Spleen (tissue), 11 donors: Measurements from ENCODE around the gene RPS3A. TPM values are rescaled to one million over a fixed set of nuclear protein-coding genes. Genes with fewer than 3 reads are reported as not detected.

Source experiments
- DNase-seq: peaks from one replicate; pipeline ENCODE4 v3.0.0-alpha.2; 2020
- H3K27ac ChIP-seq, 8 donors: fragments of 200-600 bp; sonication (generic) in 7 of 8; 1 replicate in 4 of 8; 2 replicates in 4 of 8; pipeline versions ENCODE4 v1.5.0 to v1.8.0; 2016 to 2021; ENCODE audit warnings: inconsistent platforms in 4 of 8, mild to moderate bottlenecking in 4 of 8, moderate library complexity in 1 of 8
- H3K27me3 ChIP-seq, 7 donors: fragments of 200-600 bp; sonication (generic) in 6 of 7; replicated peaks in 1 of 7; 1 replicate in 4 of 7; 2 replicates in 3 of 7; pipeline versions ENCODE4 v1.5.0 to v1.8.0; 2016 to 2021; ENCODE audit warnings: inconsistent platforms in 3 of 7, mild to moderate bottlenecking in 1 of 7
- H3K36me3 ChIP-seq, 6 donors: fragments of 200-600 bp; sonication (generic) in 5 of 6; 1 replicate in 4 of 6; 2 replicates in 2 of 6; pipeline versions ENCODE4 v1.5.0 to v1.8.0; 2016 to 2021; ENCODE audit warnings: inconsistent platforms in 2 of 6
- H3K4me1 ChIP-seq, 6 donors: fragments of 200-600 bp; sonication (generic) in 5 of 6; 1 replicate in 3 of 6; 2 replicates in 3 of 6; pipeline versions ENCODE4 v1.5.0 to v1.8.0; 2016 to 2021; ENCODE audit warnings: inconsistent platforms in 3 of 6
- H3K4me3 ChIP-seq, 8 donors: fragments of 200-600 bp; sonication (generic) in 7 of 8; 1 replicate in 4 of 8; 2 replicates in 4 of 8; pipeline versions ENCODE4 v1.5.0 to v1.8.0; 2016 to 2021; ENCODE audit warnings: inconsistent platforms in 4 of 8, mild to moderate bottlenecking in 4 of 8, moderate library complexity in 2 of 8
- H3K9me3 ChIP-seq, 8 donors: fragments of 200-600 bp; sonication (generic) in 7 of 8; 1 replicate in 4 of 8; 2 replicates in 4 of 8; pipeline versions ENCODE4 v1.5.0 to v1.8.0; 2016 to 2021; ENCODE audit warnings: inconsistent platforms in 4 of 8
- POLR2A ChIP-seq, 3 donors: fragments of 450-650 bp; IDR thresholded peaks; one replicate each; pipeline ENCODE4 v1.5.1; 2017; ENCODE audit warnings: antibody characterized with exemption in 3 of 3, mild to moderate bottlenecking in 1 of 3
- POLR2AphosphoS5 ChIP-seq, 3 donors: sonication (generic); formaldehyde crosslinking; IDR thresholded peaks; one replicate each; pipeline ENCODE4 v1.5.1; 2017; ENCODE audit warnings: antibody characterized with exemption in 3 of 3
- WGBS, 5 donors: extraction: QIAGEN DNeasy Blood & Tissue Kit in 3 of 5; methylation state at CpG; one replicate each; pipeline versions ENCODE4 v1.1.5 to v1.1.7; 2013 to 2018; 5-methylcytosine and 5-hydroxymethylcytosine counted together
- intact Hi-C: fragments of 100-400 bp; cut with DNase I; formaldehyde crosslinking; loops from one replicate; pipeline ENCODE4 v1.15.0; 2023; ENCODE audit warnings: low total_unique reads
- polyA plus RNA-seq, 3 donors: library from polyadenylated mRNA; stranded (reverse); fragments of 200-250 nt; gene quantifications; one replicate each; pipeline ENCODE4 v1.2.1, GENCODE V29; 2013
- total RNA-seq, 7 donors: library from RNA; depleted of rRNA in 3 of 7; stranded (reverse); fragments of >200 nt in 3 of 7; fragmentation: NEBNext Ultra II Directional in 4 of 7; extraction: Animal tissue kit (Norgen Biotek cat#: 25700) in 4 of 7; gene quantifications; one replicate each; pipeline versions ENCODE4 v1.1.0 to v1.2.1, GENCODE V29; 2016 to 2021
- TF ChIP-seq, protein P1 (sequence below), 11 experiments: fragments of 200-600 bp in 7 of 11; fragments of 450-650 bp in 4 of 11; sonication (generic) in 4 of 11; IDR thresholded peaks in 8 of 11; conservative IDR thresholded peaks in 3 of 11; 1 replicate in 7 of 11; 2 replicates in 4 of 11; pipeline versions ENCODE4 v1.4.0 to v1.8.0; 2016 to 2021; ENCODE audit warnings: antibody characterized with exemption in 11 of 11, inconsistent platforms in 4 of 11, mild to moderate bottlenecking in 1 of 11
- donor health status: healthy with polysubstance abuse.
- donor health status: DM: no; HTN: no; CAD: no; lungs with moderate emphysema.
- donor health status: DM: no; HTN: no; CAD: no.
- donor health status: Bipolar disorder and iron deficiency.
- donor health status: healthy.
- donor health status: DM: no; HTN: no; CAD: no.
- donor health status: DM: yes; HTN: yes; CAD: no.

Gene RPS3A
- total and polyA plus RNA-seq, 10 donors, result 1,748 to 7,791 (median 3,753) TPM

DNA sequence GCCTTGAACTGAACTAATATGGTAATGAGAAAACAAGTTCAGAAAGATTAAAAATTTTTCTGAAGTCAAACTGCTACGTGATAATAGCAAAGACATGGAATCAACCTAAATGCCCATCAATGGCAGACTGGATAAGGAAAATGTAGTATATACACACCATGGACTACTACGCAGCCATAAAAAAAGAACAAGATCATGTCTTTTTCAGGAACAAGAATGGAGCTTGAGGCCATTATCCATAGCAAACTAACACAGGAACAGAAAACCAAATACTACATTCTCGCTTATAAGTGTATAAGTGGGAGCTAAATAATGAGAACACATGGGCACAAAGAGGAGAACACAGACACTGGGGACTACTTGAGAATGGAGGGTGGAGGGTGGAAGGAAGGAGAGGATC, 4.3 kb upstream of the RPS3A start:
- intact Hi-C loops, result no loop called here
- TF ChIP-seq, protein P1, sequence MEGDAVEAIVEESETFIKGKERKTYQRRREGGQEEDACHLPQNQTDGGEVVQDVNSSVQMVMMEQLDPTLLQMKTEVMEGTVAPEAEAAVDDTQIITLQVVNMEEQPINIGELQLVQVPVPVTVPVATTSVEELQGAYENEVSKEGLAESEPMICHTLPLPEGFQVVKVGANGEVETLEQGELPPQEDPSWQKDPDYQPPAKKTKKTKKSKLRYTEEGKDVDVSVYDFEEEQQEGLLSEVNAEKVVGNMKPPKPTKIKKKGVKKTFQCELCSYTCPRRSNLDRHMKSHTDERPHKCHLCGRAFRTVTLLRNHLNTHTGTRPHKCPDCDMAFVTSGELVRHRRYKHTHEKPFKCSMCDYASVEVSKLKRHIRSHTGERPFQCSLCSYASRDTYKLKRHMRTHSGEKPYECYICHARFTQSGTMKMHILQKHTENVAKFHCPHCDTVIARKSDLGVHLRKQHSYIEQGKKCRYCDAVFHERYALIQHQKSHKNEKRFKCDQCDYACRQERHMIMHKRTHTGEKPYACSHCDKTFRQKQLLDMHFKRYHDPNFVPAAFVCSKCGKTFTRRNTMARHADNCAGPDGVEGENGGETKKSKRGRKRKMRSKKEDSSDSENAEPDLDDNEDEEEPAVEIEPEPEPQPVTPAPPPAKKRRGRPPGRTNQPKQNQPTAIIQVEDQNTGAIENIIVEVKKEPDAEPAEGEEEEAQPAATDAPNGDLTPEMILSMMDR (IDR thresholded peaks at IDR 0.05 in 8 of 11, conservative IDR thresholded peaks at IDR 0.05 in 3 of 11), result no peak
- TF ChIP-seq POLR2AphosphoS5 (IDR thresholded peaks at IDR 0.05) (no peak), POLR2A (IDR thresholded peaks at IDR 0.05) (no peak)
- Histone ChIP-seq H3K27me3 (no peaks in the 10 kb centered on the region), H3K4me1 (peaks cover 0 to 18% (median 10%) of the 10 kb centered on the region in 6 donors), H3K36me3 (no peaks in the 10 kb centered on the region), H3K4me3 (no peak overlapping the region), H3K9me3 (no peaks in the 10 kb centered on the region), H3K27ac (no peak overlapping the region)
- DNase-seq, result no peak
- WGBS, 5 donors, result 90 to 97% (median 92%) methylated on average over 3 of the region's 3 CpGs

DNA sequence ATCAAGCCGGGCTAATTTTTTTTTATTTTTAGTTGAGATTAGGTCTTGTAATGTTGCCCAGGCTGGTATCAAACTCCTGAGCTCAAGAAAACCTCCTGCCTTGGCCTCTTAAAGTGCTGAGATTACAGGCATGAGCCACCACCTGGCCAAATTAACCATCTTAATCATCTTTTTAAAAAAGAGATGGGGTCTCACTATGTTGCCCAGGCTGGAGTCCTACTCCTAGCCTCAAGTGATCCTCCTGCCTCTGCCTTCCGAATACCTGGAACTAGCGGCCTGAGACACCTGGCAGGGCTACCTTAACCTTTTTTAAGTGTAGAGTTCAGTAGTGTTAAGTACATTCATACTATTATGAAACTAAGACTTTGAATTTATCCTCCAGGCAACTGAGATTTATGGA, 1.7 kb upstream of the RPS3A start:
- Histone ChIP-seq H3K9me3 (no peaks in the 10 kb centered on the region), H3K27ac (peak overlapping the region in 4 of 8 donors; percentile 92 to 93 (median 92)), H3K4me1 (peaks cover 15 to 44% (median 35%) of the 10 kb centered on the region in 6 donors), H3K27me3 (no peaks in the 10 kb centered on the region), H3K4me3 (no peak overlapping the region), H3K36me3 (peaks cover 0 to 25% (median 17%) of the 10 kb centered on the region in 6 donors)
- intact Hi-C loops, result no loop called here
- no peak for DNase-seq
- 91 to 95% (median 94%) methylated on average over 3 of the region's 3 CpGs for WGBS, 5 donors
- TF ChIP-seq POLR2AphosphoS5 (IDR thresholded peaks at IDR 0.05) (no peak), POLR2A (IDR thresholded peaks at IDR 0.05) (no peak)
- TF ChIP-seq, protein P1 (IDR thresholded peaks at IDR 0.05 in 8 of 11, conservative IDR thresholded peaks at IDR 0.05 in 3 of 11), result no peak

DNA sequence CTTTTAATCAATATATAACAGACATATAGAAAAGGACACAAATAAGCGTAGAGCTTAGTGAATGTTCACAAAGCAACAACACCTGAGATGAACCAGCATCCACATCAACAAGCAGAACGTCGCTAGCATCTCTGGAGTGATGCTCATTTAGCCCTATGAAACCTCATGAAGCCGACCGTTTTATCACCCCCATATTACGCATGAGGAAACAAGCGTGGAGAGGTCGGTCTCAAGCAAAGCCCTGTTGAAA, 524 bp upstream of the RPS3A start:
- no peaks in the 10 kb centered on the region for H3K9me3 ChIP-seq
- H3K4me1 ChIP-seq, result peaks cover 15 to 55% (median 44%) of the 10 kb centered on the region in 6 donors
- DNase-seq, result no peak
- TF ChIP-seq POLR2A (IDR thresholded peaks at IDR 0.05) (no peak), POLR2AphosphoS5 (IDR thresholded peaks at IDR 0.05) (no peak)
- TF ChIP-seq, protein P1 (IDR thresholded peaks at IDR 0.05 in 8 of 11, conservative IDR thresholded peaks at IDR 0.05 in 3 of 11), result no peak
- H3K27me3 ChIP-seq, result no peaks in the 10 kb centered on the region
- peak overlapping the region; percentile 6 to 94 (median 92) for H3K27ac ChIP-seq
- H3K4me3 ChIP-seq, result peak overlapping the region in 7 of 8 donors; percentile 52 to 80 (median 70)
- intact Hi-C loops, result no loop called here
- WGBS, 5 donors, result 12 to 15% (median 13%) methylated on average over 8 of the region's 8 CpGs
- peaks cover 0 to 37% (median 28%) of the 10 kb centered on the region in 6 donors for H3K36me3 ChIP-seq

DNA sequence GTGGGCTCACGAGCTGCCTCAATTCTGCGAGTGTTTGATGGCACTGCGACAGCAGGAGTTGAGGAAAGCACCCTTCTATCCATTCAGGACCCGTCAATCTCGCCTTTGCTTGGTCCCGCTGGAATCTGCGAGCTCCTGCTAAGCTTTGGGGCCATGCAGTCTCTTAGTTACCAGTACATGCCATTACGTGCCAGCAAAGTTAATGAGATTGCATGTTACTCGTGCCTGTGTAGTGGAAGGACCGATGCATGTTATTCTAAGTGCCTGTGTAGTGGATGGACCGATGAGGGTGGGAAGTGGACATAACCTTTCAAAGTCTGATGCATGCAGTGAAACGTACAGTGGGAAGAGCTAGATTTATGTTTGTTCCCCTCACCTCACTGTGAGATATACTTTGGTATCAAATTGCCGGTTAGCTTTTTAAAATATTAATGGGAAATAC, 569 bp downstream of the RPS3A start:
- H3K36me3 ChIP-seq, result peaks cover 3 to 47% (median 39%) of the 10 kb centered on the region in 6 donors
- peak overlapping the region; percentile 52 to 80 (median 70) for H3K4me3 ChIP-seq
- no peaks in the 10 kb centered on the region for H3K9me3 ChIP-seq
- H3K27me3 ChIP-seq, result no peaks in the 10 kb centered on the region
- H3K4me1 ChIP-seq, result peaks cover 15 to 56% (median 44%) of the 10 kb centered on the region in 6 donors
- H3K27ac ChIP-seq, result peak overlapping the region; percentile 79 to 94 (median 92)
- DNase-seq, result no peak
- TF ChIP-seq POLR2A (IDR thresholded peaks at IDR 0.05) (no peak), POLR2AphosphoS5 (IDR thresholded peaks at IDR 0.05) (no peak)
- TF ChIP-seq, protein P1 (IDR thresholded peaks at IDR 0.05 in 8 of 11, conservative IDR thresholded peaks at IDR 0.05 in 3 of 11), result no peak
- 0 to 1% (median 0%) methylated on average over 8 to 13 of the region's 13 CpGs for WGBS, 5 donors
- intact Hi-C loops, result no loop called here
